GM18498 (cell line): ENCODE data around the gene SERPINF2.
"Not testable (repeated sequence)": the region's sequence is repeated elsewhere in the genome, so short reads cannot be mapped to it uniquely, and the experiment has no call there.

Experiments used
- ATAC-seq: cut with Tn5 transposase; IDR thresholded peaks from one replicate; pipeline ENCODE4 v1.9.1; 2021; ENCODE audit warnings: mild to moderate bottlenecking, moderate library complexity; ENCODE audit not compliant: unreplicated experiment

Gene SERPINF2

GRCh38 chr17:1742371-1743087 lies at the start of gene SERPINF2:
TSS of gene SERPINF2 (plus strand) at chr17:1742871. CDS start at chr17:1744996, 2,125 bp downstream.
- ATAC-seq, result no peak

- no peak for ATAC-seq
Observed at GRCh38 chr17:1693339-1693738, 49.3 kb upstream of the SERPINF2 start.

GRCh38 chr17:1695365-1695764 lies 47.3 kb upstream of the SERPINF2 start:
- ATAC-seq, result no peak

DNA sequence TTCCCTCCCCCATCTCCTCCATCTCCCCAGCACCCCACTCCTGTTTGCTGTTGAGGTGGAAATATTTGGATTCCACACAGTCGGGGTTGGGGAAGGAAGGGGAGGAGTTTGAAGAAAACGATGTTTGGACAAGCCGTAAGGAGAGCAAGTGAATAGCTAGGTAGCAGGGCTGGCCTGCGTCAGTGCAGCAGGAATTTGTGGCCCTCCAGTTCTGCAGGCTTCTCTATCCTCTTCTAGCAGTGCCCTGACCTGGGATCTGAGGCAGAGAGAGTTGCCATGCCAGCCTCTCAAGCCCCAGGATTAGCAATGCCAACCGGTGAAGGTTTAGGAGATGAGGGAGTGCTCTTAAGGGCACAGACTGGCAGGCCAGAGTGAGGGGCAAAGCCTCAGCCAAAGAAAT lies 45.0 kb upstream of the SERPINF2 start:
- ATAC-seq, result no peak

DNA sequence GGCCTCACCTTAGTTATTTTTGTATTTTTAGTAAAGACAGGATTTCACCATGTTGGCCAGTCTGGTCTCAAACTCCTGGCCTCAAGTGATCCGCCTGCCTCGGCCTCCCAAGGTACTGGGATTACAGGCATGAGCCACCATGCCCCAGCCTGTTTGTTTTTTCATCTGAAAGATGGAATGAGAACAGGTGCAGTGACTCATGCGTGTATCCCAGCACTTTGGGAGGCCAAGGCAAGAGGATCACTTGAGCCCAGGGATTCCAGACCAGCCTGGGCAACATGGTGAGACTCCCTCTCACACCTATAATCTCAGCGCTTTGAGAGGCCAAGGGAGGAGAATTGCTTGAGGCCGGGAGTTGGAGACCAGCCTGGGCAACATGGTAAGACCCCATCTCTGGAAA lies 42.8 kb upstream of the SERPINF2 start:
- not testable (repeated sequence) for ATAC-seq

DNA sequence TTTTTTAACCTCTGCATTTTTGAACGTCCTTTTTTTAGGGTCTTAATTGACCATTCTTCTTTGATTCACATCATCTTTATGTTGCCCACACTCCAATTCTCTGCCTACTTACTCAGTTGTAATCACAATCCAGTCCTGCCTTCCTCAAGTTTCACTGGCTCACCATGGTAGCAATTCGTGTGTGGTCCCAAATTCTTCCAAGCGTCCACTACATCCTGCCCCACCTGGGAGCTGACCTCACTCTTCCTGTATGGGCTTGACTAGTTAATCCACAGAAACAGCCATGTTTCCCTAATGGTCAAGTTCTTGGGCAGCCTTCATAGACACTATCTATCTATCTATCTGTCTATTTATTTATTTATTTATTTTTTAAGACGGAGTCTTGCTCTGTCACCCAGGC lies 39.6 kb upstream of the SERPINF2 start:
- ATAC-seq, result no peak

DNA sequence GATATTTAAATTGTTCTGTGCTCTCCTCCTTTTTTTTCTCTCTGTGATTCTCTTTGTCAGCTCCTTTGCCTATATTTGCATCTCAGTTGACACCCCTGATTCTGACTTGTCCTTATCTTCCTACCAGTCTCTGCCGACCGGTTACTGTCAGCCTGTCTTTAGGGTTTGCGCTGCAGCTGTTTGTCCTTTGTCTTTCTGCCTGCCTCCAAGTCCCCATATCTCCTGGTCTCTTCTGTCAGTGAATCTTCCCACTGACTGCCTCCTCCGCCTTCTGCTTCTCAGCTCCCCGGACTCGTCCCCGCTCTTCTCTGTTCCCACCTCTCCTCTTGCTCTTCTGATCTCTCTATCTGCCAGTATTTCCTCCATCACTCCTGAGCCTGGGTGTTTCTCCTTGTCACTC lies 37.7 kb upstream of the SERPINF2 start:
- no peak for ATAC-seq

DNA sequence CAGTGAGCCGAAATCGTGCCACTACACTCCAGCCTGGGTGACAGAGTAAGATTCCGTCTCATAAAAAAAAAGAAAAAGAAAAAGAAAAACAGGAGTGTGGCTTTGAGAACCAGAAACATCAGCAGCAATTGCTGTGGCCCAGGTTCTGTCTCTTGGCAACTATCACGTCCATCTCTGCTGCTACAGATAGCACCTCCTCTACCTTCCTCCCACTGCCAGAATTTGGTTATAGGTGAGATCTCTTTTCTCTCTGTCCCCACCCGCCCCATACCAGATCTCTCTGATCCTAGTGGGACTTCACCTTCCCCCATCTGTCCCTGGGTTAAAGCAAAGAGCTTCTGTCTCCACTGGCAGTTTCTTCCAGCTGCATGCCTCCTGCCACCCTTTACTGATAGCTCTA lies 35.6 kb upstream of the SERPINF2 start:
- ATAC-seq, result no peak

DNA sequence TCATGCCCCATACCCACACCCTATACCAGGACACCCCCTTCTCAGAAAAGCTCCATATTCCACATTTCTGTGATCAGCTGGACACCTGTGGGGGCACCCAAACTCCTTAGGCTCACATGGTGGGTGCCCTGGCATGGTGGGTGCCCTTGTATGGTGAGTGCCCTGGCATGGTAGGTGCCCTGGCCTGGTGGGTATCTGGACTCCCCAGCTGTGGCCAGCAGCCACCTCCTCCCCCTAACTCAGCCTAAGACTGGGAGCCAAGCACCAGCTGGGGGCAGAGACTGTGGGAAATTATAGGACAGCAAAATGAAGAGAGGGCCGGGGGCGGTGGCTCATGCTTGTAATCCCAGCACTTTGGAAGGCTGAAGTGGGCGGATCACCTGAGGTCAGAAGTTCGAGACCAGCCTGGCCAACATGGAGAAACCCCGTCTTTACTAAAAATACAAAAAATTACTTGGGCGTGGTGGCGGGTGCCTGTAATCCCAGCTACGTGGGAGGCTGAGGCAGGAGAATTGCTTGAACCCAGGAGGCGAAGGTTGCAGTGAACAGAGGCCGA lies 33.8 kb upstream of the SERPINF2 start:
- not testable (repeated sequence) for ATAC-seq

DNA sequence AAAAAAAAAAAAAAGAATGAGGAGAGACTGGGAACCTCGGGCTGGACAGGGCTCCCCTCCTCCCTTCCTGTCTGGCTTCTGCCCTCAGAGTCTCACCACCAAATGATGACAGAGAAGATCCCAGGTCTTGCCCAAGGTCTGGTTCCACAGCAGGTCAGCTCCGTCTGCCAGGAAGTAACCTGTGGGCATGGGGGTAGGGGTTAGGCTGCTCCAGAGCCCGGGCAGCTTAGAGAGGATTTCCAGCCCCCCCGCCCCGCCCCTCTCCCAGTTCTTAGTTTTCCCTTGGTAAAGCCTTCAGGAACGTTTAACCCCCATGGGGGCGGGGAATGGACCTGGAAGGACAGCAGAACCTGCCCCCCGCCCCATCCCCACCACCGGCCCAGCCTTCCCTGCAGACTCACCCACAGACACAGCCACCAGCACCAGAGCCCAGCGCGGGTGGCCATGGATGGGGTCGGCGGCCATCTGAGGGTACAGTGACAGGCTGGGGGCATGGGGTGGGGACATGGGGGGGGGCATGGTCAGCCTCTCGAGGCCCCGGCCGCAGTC lies 33.2 kb upstream of the SERPINF2 start:
- ATAC-seq, result no peak

DNA sequence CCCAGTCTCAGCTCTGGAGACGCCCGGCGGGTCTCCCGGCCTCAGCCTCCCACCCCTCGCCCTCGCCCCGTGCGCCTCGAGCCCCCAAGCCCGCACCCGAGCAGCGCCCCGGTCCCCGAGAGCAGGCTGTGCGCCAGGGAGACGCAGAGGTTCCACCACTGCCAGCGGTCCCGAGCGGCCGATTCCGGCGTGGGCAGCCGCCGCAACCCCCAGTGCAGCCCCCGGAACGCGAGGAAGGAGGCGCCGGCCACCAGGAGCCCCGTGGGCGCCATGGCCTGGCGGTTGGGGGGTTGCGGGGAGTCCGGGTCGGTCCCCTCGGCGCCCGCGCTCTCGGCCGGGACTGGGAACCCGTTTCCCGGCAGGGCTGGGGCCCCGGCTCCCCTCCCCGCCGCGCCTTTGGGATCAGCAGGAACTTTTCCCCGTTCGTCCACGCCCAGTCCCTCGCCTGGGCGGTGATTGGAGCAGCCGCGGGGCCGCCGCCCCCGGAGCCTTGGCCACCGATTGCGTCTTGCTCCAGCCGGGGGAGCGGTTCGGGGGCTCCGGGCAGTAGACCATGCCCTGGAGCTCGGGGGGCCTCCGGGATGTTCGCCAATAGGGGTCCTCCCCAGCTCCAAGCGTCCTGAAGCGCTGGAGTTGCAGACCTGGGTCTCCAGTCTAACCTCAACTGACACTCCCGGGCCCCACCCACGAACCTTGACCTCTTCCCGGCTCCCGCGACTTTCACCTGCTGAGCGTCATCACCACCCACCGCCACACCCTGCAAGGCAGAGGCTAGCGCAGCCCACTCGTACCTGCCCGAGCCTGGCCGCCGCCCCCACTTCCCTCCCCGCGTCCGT lies 32.5 kb upstream of the SERPINF2 start, which contains the start of gene TLCD2:
TSS of gene TLCD2 (minus strand) at position 407 of the 836 bp plus-strand sequence. CDS start at position 272, 135 bp downstream.
- no peak for ATAC-seq

DNA sequence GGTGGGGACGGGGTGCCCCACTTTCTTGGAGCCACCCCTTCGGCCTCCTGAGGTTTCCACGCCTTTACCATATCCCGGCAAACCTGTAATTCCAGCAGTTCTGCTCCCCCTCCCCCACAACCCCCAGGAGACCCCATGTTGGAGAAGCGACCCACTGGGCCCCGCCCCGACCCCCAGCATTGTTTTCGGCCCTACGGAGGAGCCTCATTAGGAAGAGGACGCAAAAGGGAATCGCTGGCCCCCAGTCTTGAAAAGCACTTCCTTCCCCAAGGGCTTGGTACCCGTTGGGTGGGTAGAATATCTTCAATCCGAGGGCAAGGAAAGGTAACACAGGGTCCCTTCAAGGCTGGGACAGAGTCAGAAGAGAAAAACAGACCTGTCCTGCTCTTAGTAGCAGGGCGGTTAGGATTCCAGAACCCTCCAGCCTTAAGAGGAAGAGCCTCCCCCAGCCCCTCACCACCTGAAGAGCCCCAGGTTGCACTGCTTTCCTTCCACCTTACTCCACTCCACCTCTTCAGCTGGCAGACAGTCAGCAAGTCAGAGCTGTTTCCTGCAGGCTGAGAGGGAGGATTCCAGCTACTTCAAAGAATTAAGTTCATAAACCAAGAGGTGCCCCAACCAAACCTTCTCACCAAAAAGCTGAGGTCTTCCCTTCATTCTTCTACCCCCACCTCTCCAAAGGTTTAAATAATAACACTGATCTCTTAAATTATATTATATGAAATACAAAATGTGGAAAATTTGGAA lies 31.7 kb upstream of the SERPINF2 start:
- no peak for ATAC-seq

DNA sequence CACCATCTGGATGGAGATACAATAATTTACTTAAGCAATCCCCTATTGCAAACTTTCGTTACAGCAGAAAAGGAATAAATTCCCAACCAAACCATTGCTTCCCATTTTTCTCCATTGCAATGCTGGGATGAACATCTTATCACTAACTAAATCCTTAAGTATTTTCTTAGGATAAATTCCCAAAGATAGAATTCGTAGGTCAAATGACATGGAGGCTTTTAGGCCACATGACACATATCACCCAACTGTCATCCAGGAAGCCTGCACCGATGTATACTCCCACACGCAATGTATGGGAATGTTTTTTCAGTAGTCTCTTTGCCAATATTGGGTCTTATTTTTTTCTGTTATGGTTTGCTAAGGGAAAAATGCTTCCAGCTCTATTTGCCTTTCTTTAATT lies 30.9 kb upstream of the SERPINF2 start:
- no peak for ATAC-seq

GRCh38 chr17:1712271-1712670 lies 30.4 kb upstream of the SERPINF2 start:
- no peak for ATAC-seq

GRCh38 chr17:1713160-1713877 lies 29.4 kb upstream of the SERPINF2 start:
- ATAC-seq, result no peak

- no peak for ATAC-seq
Observed at GRCh38 chr17:1713878-1714426, 28.7 kb upstream of the SERPINF2 start.

DNA sequence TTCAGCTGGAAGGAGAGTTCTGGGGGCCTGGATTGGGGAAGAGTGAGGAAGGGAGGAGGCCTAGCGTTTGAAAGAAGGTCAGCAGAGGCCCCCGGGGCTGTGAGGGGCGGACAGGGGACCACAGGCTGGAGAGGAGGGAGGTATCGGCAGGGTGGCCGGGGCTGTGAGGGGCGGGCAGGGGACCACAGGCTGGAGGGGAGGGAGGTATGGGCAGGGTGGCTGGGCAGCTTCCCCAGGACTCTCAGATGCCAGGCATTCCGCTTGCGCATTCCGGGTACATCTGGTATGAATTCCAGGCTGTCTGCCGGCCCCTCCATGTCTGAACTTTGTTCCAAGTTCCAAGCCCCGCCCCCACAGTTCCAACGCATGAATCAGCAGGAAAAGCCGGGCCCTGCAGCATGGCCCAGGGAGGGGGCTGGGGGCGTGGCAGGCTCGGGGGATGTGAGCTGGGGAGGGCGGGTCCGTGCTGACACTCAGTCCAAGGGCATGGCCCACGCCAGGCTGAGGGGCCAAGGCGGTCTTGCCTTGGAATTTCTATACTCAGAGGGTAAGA lies 28.2 kb upstream of the SERPINF2 start:
- no peak for ATAC-seq

DNA sequence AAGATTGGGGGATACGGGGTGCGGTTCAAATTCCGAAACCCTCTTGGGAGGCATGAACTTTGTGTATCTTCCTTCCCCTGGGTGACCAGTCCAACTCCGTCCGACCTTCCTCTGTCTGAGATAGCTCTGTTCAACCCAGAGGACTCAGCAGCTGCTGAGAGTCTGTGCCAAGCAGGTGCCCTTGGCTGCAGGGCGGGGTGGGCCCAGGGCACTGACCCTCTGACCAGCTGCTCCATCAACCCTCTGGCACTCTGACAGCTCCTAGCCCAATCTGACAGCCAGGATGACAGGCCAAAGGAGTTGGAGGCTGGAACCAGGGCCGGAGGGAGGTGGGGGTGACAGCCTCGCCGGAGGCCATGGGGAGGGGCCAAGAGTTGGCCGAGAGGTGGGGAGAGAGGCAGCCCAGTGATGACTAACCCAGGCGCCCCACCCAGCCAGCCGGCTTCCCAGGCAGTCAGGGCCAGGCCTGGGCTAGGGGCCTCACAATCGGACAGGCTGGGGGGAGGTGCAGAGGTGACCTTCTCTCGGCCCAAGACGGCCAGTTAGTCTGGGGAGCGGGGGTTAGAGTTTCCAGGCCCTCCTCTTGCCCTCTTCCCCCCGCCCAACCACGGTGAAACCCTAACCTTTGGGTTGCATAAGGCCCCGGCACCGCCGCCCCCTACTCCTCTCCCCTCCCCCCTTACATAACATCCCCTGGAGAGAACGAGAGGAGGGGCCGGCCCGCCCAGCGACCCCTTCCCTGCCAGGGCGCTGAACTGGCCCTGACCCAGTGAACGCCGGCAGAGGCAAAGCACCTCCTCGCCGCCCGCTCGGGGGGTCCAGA lies 27.5 kb upstream of the SERPINF2 start:
- no peak for ATAC-seq

DNA sequence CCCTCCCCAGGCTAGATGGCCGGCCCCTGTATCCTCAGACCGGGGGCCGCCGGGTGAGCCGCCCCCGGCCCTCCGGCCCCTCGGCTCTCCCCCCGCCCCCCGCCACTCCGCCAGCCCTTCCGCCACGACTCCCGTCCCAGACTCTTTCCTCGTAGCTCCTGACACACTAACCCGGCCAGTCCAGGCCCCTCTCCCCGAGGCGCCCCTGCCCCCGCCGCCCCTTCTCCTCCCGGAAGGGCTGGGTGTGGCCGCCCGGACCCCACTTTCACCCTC lies 26.9 kb upstream of the SERPINF2 start:
- ATAC-seq, result no peak
